ENCODE data around the gene TWF1.

Gene TWF1

DNA sequence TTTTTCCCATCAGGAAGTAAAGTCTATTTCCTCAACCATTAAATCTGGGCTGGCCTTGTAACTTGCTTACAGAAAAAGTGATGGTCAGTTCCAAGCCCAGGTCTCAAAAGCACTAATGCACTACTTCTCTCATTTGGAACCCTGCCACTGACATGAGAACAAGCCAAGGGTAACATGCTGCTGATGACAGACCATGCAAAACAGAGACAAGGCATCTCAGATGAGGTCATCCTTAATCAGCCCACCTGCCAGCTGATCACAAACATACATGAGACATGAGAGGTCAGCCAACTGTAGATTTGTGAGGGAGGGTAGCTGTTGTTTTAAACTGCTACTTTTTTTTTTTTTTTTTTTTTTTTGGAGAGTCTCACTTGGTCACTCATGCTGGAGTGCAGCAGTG is 16.2 kb downstream of the TWF1 start:
- H3K14ac ChIP-seq (ENCODE audit: low read length in 2 of 2) = no peak overlapping the region
- no peak overlapping the region for H2AK5ac ChIP-seq (ENCODE audit: low read length, severe bottlenecking)
- DNase-seq = no peak
- no peak overlapping the region for H2BK12ac ChIP-seq (ENCODE audit: low read length in 2 of 2)
- H2AFZ ChIP-seq (ENCODE audit: low read depth, low read length) = no peak overlapping the region
- H3K79me1 ChIP-seq (replicated peaks; ENCODE audit: low read length, poor library complexity, severe bottlenecking) = no peaks in the 10 kb centered on the region
- H2BK120ac ChIP-seq (ENCODE audit: low read depth, low read length) = no peak overlapping the region
- H3K9me3 ChIP-seq (ENCODE audit: control insufficient read depth, low read length) = no peaks in the 10 kb centered on the region
- H3K27me3 ChIP-seq (ENCODE audit: control insufficient read depth in 1 of 2, insufficient read depth in 1 of 2, low read length in 2 of 2) = no peaks in the 10 kb centered on the region
- H4K91ac ChIP-seq (ENCODE audit: low read length) = no peak overlapping the region
- H3K4me3 ChIP-seq (ENCODE audit: insufficient read depth in 1 of 2, low read depth in 1 of 2, low read length in 2 of 2) = no peak overlapping the region
- H2BK15ac ChIP-seq (ENCODE audit: low read depth, poor library complexity, severe bottlenecking) = no peak overlapping the region
- no peak overlapping the region for H3K23ac ChIP-seq (ENCODE audit: low read length in 2 of 2)
- peaks cover 6 to 36% of the 10 kb centered on the region in 2 experiments for H3K36me3 ChIP-seq (ENCODE audit: control insufficient read depth in 1 of 2, insufficient read depth in 2 of 2, low read depth in 1 of 2, low read length in 2 of 2)
- H3K4me2 ChIP-seq (ENCODE audit: low read length, poor library complexity, severe bottlenecking) = no peak overlapping the region
- H3K4ac ChIP-seq (ENCODE audit: low read depth in 1 of 2, low read length in 2 of 2) = no peak overlapping the region
- H3K18ac ChIP-seq (ENCODE audit: low read depth in 1 of 2, low read length in 2 of 2) = no peak overlapping the region
- H3K4me1 ChIP-seq (ENCODE audit: control insufficient read depth, insufficient read depth, low read depth, low read length) = no peaks in the 10 kb centered on the region
- H3K9ac ChIP-seq (ENCODE audit: low read length) = no peak overlapping the region
- no peak overlapping the region for H4K8ac ChIP-seq (ENCODE audit: low read length)
- no peak overlapping the region for H2BK5ac ChIP-seq (ENCODE audit: low read depth, low read length, poor library complexity, severe bottlenecking)
- H3K27ac ChIP-seq (ENCODE audit: low read length, poor library complexity, severe bottlenecking) = no peak overlapping the region

DNA sequence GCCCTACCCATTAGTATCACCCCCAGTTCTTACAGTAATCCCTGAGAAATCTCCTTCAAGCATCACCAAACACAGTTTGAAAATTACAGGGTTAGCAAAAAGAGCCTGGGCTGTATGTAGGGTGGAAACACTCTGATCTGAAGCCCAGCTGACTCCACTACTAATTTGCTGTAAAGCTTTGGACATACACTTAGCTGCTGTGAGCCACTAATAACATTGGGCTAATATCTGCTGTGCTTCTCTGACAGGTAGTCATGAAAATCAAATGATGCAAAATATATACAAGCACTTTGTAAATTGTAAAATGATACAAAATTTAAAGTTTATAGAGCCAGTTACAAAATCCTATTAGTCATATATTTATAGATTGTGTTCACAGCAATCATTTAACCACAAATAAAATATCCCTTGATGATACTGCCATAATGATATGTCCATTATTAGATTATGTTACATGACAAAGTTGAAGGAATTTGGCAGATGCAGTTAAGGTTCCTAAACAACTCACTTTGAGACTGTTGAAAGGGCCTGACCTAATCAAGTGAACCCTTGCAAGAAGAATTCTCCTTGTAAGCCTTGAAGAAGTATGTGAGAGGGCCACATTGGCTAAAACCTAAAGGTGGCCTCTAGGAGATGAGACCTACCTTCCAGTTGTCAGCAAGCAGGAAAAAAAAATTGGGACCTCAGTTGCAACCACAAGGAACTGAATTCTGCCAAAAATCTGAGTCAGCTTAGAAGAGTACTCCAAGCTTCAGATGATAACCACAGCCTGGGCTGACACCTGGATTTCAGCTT is 19.0 kb downstream of the TWF1 start:
- Histone ChIP-seq H2BK120ac (ENCODE audit: low read depth, low read length) (no peak overlapping the region), H2BK15ac (ENCODE audit: low read depth, poor library complexity, severe bottlenecking) (no peak overlapping the region), H2AK5ac (ENCODE audit: low read length, severe bottlenecking) (no peak overlapping the region), H3K27me3 (ENCODE audit: control insufficient read depth in 1 of 2, insufficient read depth in 1 of 2, low read length in 2 of 2) (no peaks in the 10 kb centered on the region), H3K9me3 (ENCODE audit: control insufficient read depth, low read length) (no peaks in the 10 kb centered on the region), H3K9ac (ENCODE audit: low read length) (no peak overlapping the region), H3K23ac (ENCODE audit: low read length in 2 of 2) (no peak overlapping the region), H3K27ac (ENCODE audit: low read length, poor library complexity, severe bottlenecking) (no peak overlapping the region), H3K4ac (ENCODE audit: low read depth in 1 of 2, low read length in 2 of 2) (no peak overlapping the region), H3K36me3 (ENCODE audit: control insufficient read depth in 1 of 2, insufficient read depth in 2 of 2, low read depth in 1 of 2, low read length in 2 of 2) (peaks cover 3 to 55% of the 10 kb centered on the region in 2 experiments), H3K14ac (ENCODE audit: low read length in 2 of 2) (no peak overlapping the region), H2BK12ac (ENCODE audit: low read length in 2 of 2) (no peak overlapping the region), H2AFZ (ENCODE audit: low read depth, low read length) (no peak overlapping the region), H3K79me1 (replicated peaks; ENCODE audit: low read length, poor library complexity, severe bottlenecking) (no peaks in the 10 kb centered on the region), H3K4me1 (ENCODE audit: control insufficient read depth, insufficient read depth, low read depth, low read length) (no peaks in the 10 kb centered on the region), H4K8ac (ENCODE audit: low read length) (no peak overlapping the region), H3K18ac (ENCODE audit: low read depth in 1 of 2, low read length in 2 of 2) (no peak overlapping the region), H3K4me3 (ENCODE audit: insufficient read depth in 1 of 2, low read depth in 1 of 2, low read length in 2 of 2) (no peak overlapping the region), H3K4me2 (ENCODE audit: low read length, poor library complexity, severe bottlenecking) (no peak overlapping the region), H2BK5ac (ENCODE audit: low read depth, low read length, poor library complexity, severe bottlenecking) (no peak overlapping the region), H4K91ac (ENCODE audit: low read length) (no peak overlapping the region)
- no peak for DNase-seq

DNA sequence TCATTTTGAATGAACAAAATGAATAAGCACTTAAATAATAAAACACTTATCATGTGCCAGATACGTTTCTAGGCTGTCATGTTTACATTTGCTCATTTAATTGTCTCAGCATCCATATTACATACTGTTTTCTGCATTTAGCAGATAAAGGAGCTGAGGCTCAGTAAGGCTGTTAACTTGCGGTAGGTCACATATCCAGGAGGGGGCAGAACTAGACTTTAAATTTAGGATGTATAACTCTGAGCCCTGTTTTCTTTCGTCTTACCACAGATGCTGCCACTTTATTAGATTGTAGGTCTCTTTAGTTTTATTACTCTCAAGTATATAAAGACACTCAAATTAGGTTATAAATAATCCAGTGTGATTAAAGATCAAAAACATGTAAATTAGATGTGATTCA is 29.6 kb downstream of the TWF1 start:
- no peak overlapping the region for H3K9ac ChIP-seq (ENCODE audit: low read length)
- H4K91ac ChIP-seq (ENCODE audit: low read length) = no peak overlapping the region
- peak; percentile 42 for DNase-seq
- no peaks in the 10 kb centered on the region for H3K27me3 ChIP-seq (ENCODE audit: control insufficient read depth in 1 of 2, insufficient read depth in 1 of 2, low read length in 2 of 2)
- no peak overlapping the region for H2BK15ac ChIP-seq (ENCODE audit: low read depth, poor library complexity, severe bottlenecking)
- no peaks in the 10 kb centered on the region for H3K9me3 ChIP-seq (ENCODE audit: control insufficient read depth, low read length)
- H2AK5ac ChIP-seq (ENCODE audit: low read length, severe bottlenecking) = no peak overlapping the region
- H3K4ac ChIP-seq (ENCODE audit: low read depth in 1 of 2, low read length in 2 of 2) = no peak overlapping the region
- H3K36me3 ChIP-seq (ENCODE audit: control insufficient read depth in 1 of 2, insufficient read depth in 2 of 2, low read depth in 1 of 2, low read length in 2 of 2) = peaks cover 0 to 83% of the 10 kb centered on the region in 2 experiments
- H3K4me3 ChIP-seq (ENCODE audit: insufficient read depth in 1 of 2, low read depth in 1 of 2, low read length in 2 of 2) = no peak overlapping the region
- no peak overlapping the region for H4K8ac ChIP-seq (ENCODE audit: low read length)
- no peak overlapping the region for H3K23ac ChIP-seq (ENCODE audit: low read length in 2 of 2)
- H3K79me1 ChIP-seq (replicated peaks; ENCODE audit: low read length, poor library complexity, severe bottlenecking) = no peaks in the 10 kb centered on the region
- H3K4me2 ChIP-seq (ENCODE audit: low read length, poor library complexity, severe bottlenecking) = no peak overlapping the region
- no peak overlapping the region for H3K18ac ChIP-seq (ENCODE audit: low read depth in 1 of 2, low read length in 2 of 2)
- no peak overlapping the region for H2BK5ac ChIP-seq (ENCODE audit: low read depth, low read length, poor library complexity, severe bottlenecking)
- H3K14ac ChIP-seq (ENCODE audit: low read length in 2 of 2) = no peak overlapping the region
- H2BK12ac ChIP-seq (ENCODE audit: low read length in 2 of 2) = no peak overlapping the region
- no peak overlapping the region for H2BK120ac ChIP-seq (ENCODE audit: low read depth, low read length)
- H3K4me1 ChIP-seq (ENCODE audit: control insufficient read depth, insufficient read depth, low read depth, low read length) = no peaks in the 10 kb centered on the region
- H3K27ac ChIP-seq (ENCODE audit: low read length, poor library complexity, severe bottlenecking) = no peak overlapping the region
- H2AFZ ChIP-seq (ENCODE audit: low read depth, low read length) = no peak overlapping the region
- WGBS = 33% methylated on average over 1 of the region's 3 CpGs

DNA sequence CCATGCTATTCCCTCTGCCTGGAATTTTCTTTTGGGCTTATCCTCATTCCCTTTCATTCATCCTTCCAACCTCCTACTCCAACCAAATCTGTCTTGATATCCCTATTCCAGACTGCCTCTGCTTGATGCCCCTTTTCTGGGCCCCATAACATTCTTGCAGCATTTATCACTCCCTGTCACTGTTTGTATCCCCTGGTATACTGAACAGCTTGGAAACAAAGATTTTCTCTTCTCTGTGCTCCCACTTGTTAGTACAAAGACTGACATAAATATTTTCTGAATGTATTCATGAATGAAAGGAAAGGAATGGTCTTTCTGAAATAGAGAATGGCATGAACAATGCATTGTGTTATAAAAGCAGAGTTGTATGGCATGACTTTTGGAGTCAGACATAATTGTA is 39.8 kb downstream of the TWF1 start:
- Histone ChIP-seq H3K36me3 (ENCODE audit: control insufficient read depth in 1 of 2, insufficient read depth in 2 of 2, low read depth in 1 of 2, low read length in 2 of 2) (peaks cover 0 to 54% of the 10 kb centered on the region in 2 experiments), H2AK5ac (ENCODE audit: low read length, severe bottlenecking) (no peak overlapping the region), H4K91ac (ENCODE audit: low read length) (no peak overlapping the region), H2AFZ (ENCODE audit: low read depth, low read length) (no peak overlapping the region), H3K14ac (ENCODE audit: low read length in 2 of 2) (no peak overlapping the region), H3K23ac (ENCODE audit: low read length in 2 of 2) (no peak overlapping the region), H3K4ac (ENCODE audit: low read depth in 1 of 2, low read length in 2 of 2) (no peak overlapping the region), H2BK120ac (ENCODE audit: low read depth, low read length) (no peak overlapping the region), H2BK12ac (ENCODE audit: low read length in 2 of 2) (no peak overlapping the region), H4K8ac (ENCODE audit: low read length) (no peak overlapping the region), H3K4me2 (ENCODE audit: low read length, poor library complexity, severe bottlenecking) (no peak overlapping the region), H2BK5ac (ENCODE audit: low read depth, low read length, poor library complexity, severe bottlenecking) (no peak overlapping the region), H3K79me1 (replicated peaks; ENCODE audit: low read length, poor library complexity, severe bottlenecking) (peaks cover 1% of the 10 kb centered on the region), H3K18ac (ENCODE audit: low read depth in 1 of 2, low read length in 2 of 2) (no peak overlapping the region), H3K9ac (ENCODE audit: low read length) (no peak overlapping the region), H3K4me1 (ENCODE audit: control insufficient read depth, insufficient read depth, low read depth, low read length) (no peaks in the 10 kb centered on the region), H3K9me3 (ENCODE audit: control insufficient read depth, low read length) (no peaks in the 10 kb centered on the region), H3K4me3 (ENCODE audit: insufficient read depth in 1 of 2, low read depth in 1 of 2, low read length in 2 of 2) (no peak overlapping the region), H2BK15ac (ENCODE audit: low read depth, poor library complexity, severe bottlenecking) (no peak overlapping the region), H3K27me3 (ENCODE audit: control insufficient read depth in 1 of 2, insufficient read depth in 1 of 2, low read length in 2 of 2) (no peaks in the 10 kb centered on the region), H3K27ac (ENCODE audit: low read length, poor library complexity, severe bottlenecking) (no peak overlapping the region)
- peak; percentile 29 for DNase-seq
